ENCODE data around the gene USP19. TPM values are rescaled to one million over a fixed set of nuclear protein-coding genes. Genes with fewer than 3 reads are reported as not detected.

The USP19 gene
- total and polyA plus RNA-seq, 2 of the 4 experiments (the other 2 are of a cell fraction) = 24.7 to 39.7 TPM

DNA sequence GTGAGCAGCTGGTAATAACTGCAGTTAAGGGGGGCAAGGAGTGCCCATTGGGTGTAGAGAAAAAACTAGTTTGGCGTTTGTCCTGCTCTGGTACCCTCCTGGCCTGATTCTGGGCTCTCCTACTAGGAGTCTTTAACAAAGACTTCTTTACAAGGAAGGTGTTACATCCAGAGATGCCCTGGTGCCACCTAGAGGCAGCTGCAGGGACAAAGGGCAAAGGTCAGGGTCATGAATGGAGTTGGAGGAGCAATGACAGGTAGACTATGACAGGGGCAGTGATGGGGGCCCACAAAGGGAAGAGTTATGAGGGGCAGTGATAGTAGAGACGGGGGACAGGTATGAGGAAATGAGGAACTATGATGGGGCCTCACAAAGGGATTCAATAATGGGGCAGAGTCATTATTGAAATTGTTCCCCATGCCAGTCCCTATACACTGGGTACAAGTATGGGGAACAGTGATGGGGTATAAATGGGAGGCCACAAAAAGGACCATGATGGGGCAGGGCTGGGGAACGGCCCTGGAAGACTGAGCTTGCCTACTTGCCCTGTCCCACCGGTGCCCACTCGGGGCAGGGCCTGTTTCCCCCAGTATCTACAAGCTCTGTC lies 37.6 kb upstream of the USP19 start:
- in situ Hi-C loops (cut with MboI; ENCODE audit: low sequenced_read_pairs) = loop anchor here (25.0 kb wide), 1 partner anchor 279 kb away; the partner anchor contains the start of gene NICN1

More for the DNA sequence above, 37.6 kb upstream of the USP19 start:
- Histone ChIP-seq H2AFZ (replicated peaks; ENCODE audit: low read length, poor library complexity) (no peak overlapping the region), H3K9me1 (ENCODE audit: insufficient read depth, low read length) (peaks cover 7% of the 10 kb centered on the region; the same call in 1 of the 2 replicates), H2AK5ac (ENCODE audit: low read depth, low read length) (no peak overlapping the region), H4K91ac (ENCODE audit: insufficient read depth, low read depth, low read length) (no peak overlapping the region), H3K4me2 (ENCODE audit: low read depth, low read length) (no peak overlapping the region), H4K20me1 (ENCODE audit: insufficient read depth, low read length) (peaks cover 5% of the 10 kb centered on the region; the same call in 1 of the 2 replicates), H3K36me3 (ENCODE audit: control insufficient read depth, insufficient read depth, low read length) (peaks cover 14% of the 10 kb centered on the region), H3K27me3 (ENCODE audit: control insufficient read depth, insufficient read depth, low read length) (no peaks in the 10 kb centered on the region), H3K27ac (ENCODE audit: insufficient read depth, low read length) (no peak overlapping the region), H3K4me1 (ENCODE audit: control insufficient read depth, insufficient read depth, low read length) (no peaks in the 10 kb centered on the region), H2BK20ac (ENCODE audit: low read depth, low read length) (no peak overlapping the region), H3K4me3 (ENCODE audit: insufficient read depth, low read depth, low read length) (no peak overlapping the region), H3K56ac (ENCODE audit: extremely low read depth, insufficient read depth, low read length) (no peak overlapping the region), H4K5ac (ENCODE audit: low read depth, low read length) (no peak overlapping the region), H3K18ac (ENCODE audit: low read depth, low read length) (no peak overlapping the region), H2AK9ac (replicated peaks; ENCODE audit: low read depth, low read length, poor library complexity) (no peak overlapping the region), H3K79me1 (ENCODE audit: low read depth in 1 of 2, low read length in 2 of 2) (peaks cover 17 to 29% of the 10 kb centered on the region in 2 experiments), H2BK120ac (ENCODE audit: low read depth, low read length) (no peak overlapping the region), H3K9ac (ENCODE audit: low read depth, low read length) (no peak overlapping the region), H3K4ac (ENCODE audit: low read depth, low read length) (no peak overlapping the region), H4K8ac (ENCODE audit: low read depth in 2 of 2, low read length in 2 of 2) (no peak overlapping the region), H2BK15ac (ENCODE audit: low read depth, low read length) (no peak overlapping the region), H3K14ac (replicated peaks; ENCODE audit: low read depth, low read length) (no peak overlapping the region), H3K23ac (ENCODE audit: low read depth, low read length) (no peak overlapping the region), H3K9me3 (ENCODE audit: control insufficient read depth, insufficient read depth, low read length) (no peaks in the 10 kb centered on the region), H2BK5ac (ENCODE audit: low read depth, low read length, poor library complexity, severe bottlenecking) (no peak overlapping the region)
- BruUV-seq (replicated peaks) = no TSS peak
- intact Hi-C loops (cut with micrococcal nuclease) = no loop called here
- ChIA-PET CTCF (interaction anchor here (0.9 kb wide), 1 partner anchor 29 kb away, joined by 3 read pairs; no protein-coding TSS in a partner anchor), POLR2A (ENCODE audit: unreplicated experiment) (no interaction called here)
- ATAC-seq (ENCODE audit: low read depth) (no peak; the same call in 1 of the 2 replicates), DNase-seq (no peak)
- WGBS, 2 experiments (ENCODE audit: extremely low coverage in 2 of 2, insufficient read length in 1 of 2) = 50% methylated on average over 2 of the region's 5 CpGs; no CpG with 5 or more reads in 1 of the 2 experiments
- TF ChIP-seq CEBPB (IDR thresholded peaks at IDR 0.05; ENCODE audit: low read depth, low read length) = no peak
- TF ChIP-seq, protein P1, sequence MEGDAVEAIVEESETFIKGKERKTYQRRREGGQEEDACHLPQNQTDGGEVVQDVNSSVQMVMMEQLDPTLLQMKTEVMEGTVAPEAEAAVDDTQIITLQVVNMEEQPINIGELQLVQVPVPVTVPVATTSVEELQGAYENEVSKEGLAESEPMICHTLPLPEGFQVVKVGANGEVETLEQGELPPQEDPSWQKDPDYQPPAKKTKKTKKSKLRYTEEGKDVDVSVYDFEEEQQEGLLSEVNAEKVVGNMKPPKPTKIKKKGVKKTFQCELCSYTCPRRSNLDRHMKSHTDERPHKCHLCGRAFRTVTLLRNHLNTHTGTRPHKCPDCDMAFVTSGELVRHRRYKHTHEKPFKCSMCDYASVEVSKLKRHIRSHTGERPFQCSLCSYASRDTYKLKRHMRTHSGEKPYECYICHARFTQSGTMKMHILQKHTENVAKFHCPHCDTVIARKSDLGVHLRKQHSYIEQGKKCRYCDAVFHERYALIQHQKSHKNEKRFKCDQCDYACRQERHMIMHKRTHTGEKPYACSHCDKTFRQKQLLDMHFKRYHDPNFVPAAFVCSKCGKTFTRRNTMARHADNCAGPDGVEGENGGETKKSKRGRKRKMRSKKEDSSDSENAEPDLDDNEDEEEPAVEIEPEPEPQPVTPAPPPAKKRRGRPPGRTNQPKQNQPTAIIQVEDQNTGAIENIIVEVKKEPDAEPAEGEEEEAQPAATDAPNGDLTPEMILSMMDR (conservative IDR thresholded peaks at IDR 0.05; ENCODE audit: low read depth, low read length) = 0 out of 2 replicates have a peak, but pooled peaks have one; percentile 6
- dilution Hi-C loops (cut with HindIII; ENCODE audit: low sequenced_read_pairs, unreplicated experiment) = no loop called here

All from IMR-90 (cell line).